HCT116 (cell line): Measurements from ENCODE around the gene VEGFD. TPM values are rescaled to one million over a fixed set of nuclear protein-coding genes. Genes with fewer than 3 reads are reported as not detected.

Source experiments
- ATAC-seq: fragments of 200-7000 bp; cut with Tn5 transposase; 2 replicates; pipeline ENCODE4 v1.9.1; 2020; ENCODE audit warnings: mild to moderate bottlenecking, moderate library complexity
- BruUV-seq: library from RNA; stranded (reverse); fragments of 400-500 nt; replicated peaks from 2 replicates; lab custom pipeline; 2021; lab: Mats Ljungman, UMichigan
- CTCF ChIA-PET: fragments of 300-600 bp; sonication (Branson Sonifier 250); formaldehyde crosslinking; loops from one replicate; lab custom pipeline; 2021; ENCODE audit warnings: antibody characterized with exemption; lab: Charles Lee
- POLR2A ChIA-PET: fragments of 300-600, 350-600 bp; sonication (Branson Sonifier 250); formaldehyde crosslinking; loops from one replicate; lab custom pipeline; 2021; ENCODE audit warnings: antibody characterized with exemption; lab: Charles Lee
- RAD21 ChIA-PET, 2 experiments: fragments of 300-600 bp; sonication (Branson Sonifier 250); formaldehyde crosslinking; loops; one replicate each; lab custom pipeline; 2023; ENCODE audit warnings: low total read pairs in 2 of 2; ENCODE audit not compliant: uncharacterized antibody in 2 of 2, unreplicated experiment in 2 of 2, low non-redundant PET in 1 of 2; lab: Charles Lee
- DNase-seq: peaks from one replicate; pipeline ENCODE4 v3.0.0-alpha.2; 2010; ENCODE audit warnings: low read depth, low spot score
- H2AFZ ChIP-seq: fragments of 200-600 bp; shearing (Covaris generic), sonication (generic); 2 replicates; pipeline ENCODE4 v1.6.1; 2017; ENCODE audit warnings: low read depth, mixed run types, mixed read lengths, antibody characterized with exemption, low read length; ENCODE audit not compliant: poor library complexity, severe bottlenecking
- H3K27ac ChIP-seq: 2 replicates; pipeline ENCODE4 v1.5.1; 2012; ENCODE audit warnings: low read depth, low read length
- H3K27me3 ChIP-seq: fragments of 200-600 bp; sonication (generic); 2 replicates; pipeline ENCODE4 v1.6.1; 2016; ENCODE audit warnings: mixed run types, low read length, mixed read lengths; ENCODE audit not compliant: insufficient read depth
- H3K36me3 ChIP-seq, 2 experiments: fragments of 200-500 bp in 1 of 2; fragments of 200-600 bp in 1 of 2; sonication (Bioruptor generic) in 1 of 2; sonication (generic) in 1 of 2; 2 replicates each; pipeline versions ENCODE4 v1.5.1 to v1.6.1; 2014 to 2016; ENCODE audit warnings: low read length in 2 of 2, inconsistent platforms in 1 of 2, mixed read lengths in 1 of 2, mixed run types in 1 of 2; ENCODE audit not compliant: insufficient read depth in 2 of 2, control insufficient read depth in 1 of 2
- H3K4me1 ChIP-seq, 2 experiments: fragments of 200-600 bp in 1 of 2; sonication (generic) in 1 of 2; 2 replicates each; pipeline versions ENCODE4 v1.5.1 to v1.6.1; 2012 to 2017; ENCODE audit warnings: low read length in 2 of 2, inconsistent platforms in 1 of 2, mild to moderate bottlenecking in 1 of 2, mixed read lengths in 1 of 2, mixed run types in 1 of 2, moderate library complexity in 1 of 2; ENCODE audit not compliant: insufficient read depth in 2 of 2, control insufficient read depth in 1 of 2
- H3K4me2 ChIP-seq: fragments of 200-600 bp; sonication (generic); 2 replicates; pipeline ENCODE4 v1.6.1; 2017; ENCODE audit warnings: mixed run types, low read length, mixed read lengths
- H3K4me3 ChIP-seq, 2 experiments: fragments of 200-600 bp in 1 of 2; sonication (generic) in 1 of 2; replicated peaks in 1 of 2; 2 replicates each; pipeline ENCODE4 v1.5.1; 2011 to 2016; ENCODE audit warnings: low read length in 2 of 2, control low read depth in 1 of 2, low read depth in 1 of 2, mild to moderate bottlenecking in 1 of 2, mixed read lengths in 1 of 2, mixed run types in 1 of 2
- H3K79me2 ChIP-seq: fragments of 200-600 bp; sonication (generic); 2 replicates; pipeline ENCODE4 v1.6.1; 2017; ENCODE audit warnings: mild to moderate bottlenecking, mixed run types, low read length, moderate library complexity, mixed read lengths; ENCODE audit not compliant: insufficient read depth
- H3K9ac ChIP-seq: fragments of 200-600 bp; sonication (generic); 2 replicates; pipeline ENCODE4 v1.6.1; 2016; ENCODE audit warnings: low read length, mixed read lengths
- H3K9me2 ChIP-seq: fragments of 200-600 bp; sonication (generic), shearing (Covaris generic); 2 replicates; pipeline ENCODE4 v1.6.1; 2017; ENCODE audit warnings: mixed run types, mild to moderate bottlenecking, moderate library complexity; ENCODE audit not compliant: insufficient read depth
- H3K9me3 ChIP-seq, 2 experiments: fragments of 200-500 bp in 1 of 2; fragments of 200-600 bp in 1 of 2; sonication (Bioruptor generic) in 1 of 2; sonication (generic) in 1 of 2; 2 replicates each; pipeline ENCODE4 v1.6.1; 2014 to 2017; ENCODE audit warnings: low read length in 2 of 2, mixed read lengths in 2 of 2, inconsistent platforms in 1 of 2, low read depth in 1 of 2, mild to moderate bottlenecking in 1 of 2, mixed run types in 1 of 2, moderate library complexity in 1 of 2; ENCODE audit not compliant: control insufficient read depth in 1 of 2, insufficient read depth in 1 of 2
- H4K20me1 ChIP-seq: fragments of 200-600 bp; sonication (generic), shearing (Covaris generic); 2 replicates; pipeline ENCODE4 v1.6.1; 2017; ENCODE audit warnings: mixed run types, mild to moderate bottlenecking, moderate library complexity; ENCODE audit not compliant: insufficient read depth
- CBX3 ChIP-seq: IDR thresholded peaks from 2 replicates; pipeline ENCODE4 v1.6.1; 2012; ENCODE audit warnings: low read depth
- EZH2phosphoT487 ChIP-seq: fragments of 200-600 bp; IDR thresholded peaks from 2 replicates; pipeline ENCODE4 v1.6.1; 2018; ENCODE audit warnings: antibody characterized with exemption, borderline replicate concordance
- POLR2A ChIP-seq: IDR thresholded peaks from 2 replicates; pipeline ENCODE4 v1.7.0; 2011; ENCODE audit warnings: borderline replicate concordance; ENCODE audit not compliant: insufficient read depth, insufficient read length; ENCODE audit errors: extremely low read depth
- POLR2AphosphoS5 ChIP-seq: IDR thresholded peaks from 2 replicates; pipeline ENCODE4 v1.6.1; 2011; ENCODE audit warnings: mild to moderate bottlenecking, low read depth, low read length, moderate library complexity
- RAD21 ChIP-seq: IDR thresholded peaks from 2 replicates; pipeline ENCODE4 v1.6.1; 2012; ENCODE audit warnings: low read depth, mild to moderate bottlenecking
- SIN3A ChIP-seq: IDR thresholded peaks from 2 replicates; pipeline ENCODE4 v1.6.1; 2012; ENCODE audit warnings: low read depth
- TCF7L2 ChIP-seq: IDR thresholded peaks from 2 replicates; pipeline ENCODE4 v1.7.0; 2011; ENCODE audit warnings: borderline replicate concordance, inconsistent platforms; ENCODE audit not compliant: insufficient read depth, insufficient read length; ENCODE audit errors: extremely low read depth
- ZFX ChIP-seq: fragments of 450-650 bp; IDR thresholded peaks from 2 replicates; pipeline ENCODE4 v1.6.1; 2017
- ZNF274 ChIP-seq: fragments of 200-500 bp; sonication (Bioruptor generic); IDR thresholded peaks from 2 replicates; pipeline ENCODE4 v1.6.1; 2014; ENCODE audit warnings: mild to moderate bottlenecking, low read depth, low read length, inconsistent platforms
- intact Hi-C: fragments of 100-400 bp; cut with micrococcal nuclease; formaldehyde crosslinking; loops from 2 replicates; pipeline ENCODE4 v1.10.0; 2022
- total RNA-seq: library from RNA; stranded (reverse); gene quantifications from one replicate; pipeline ENCODE4 v1.2.1, GENCODE V29; 2021; ENCODE audit not compliant: unreplicated experiment
- TF ChIP-seq, protein P1 (sequence below): IDR thresholded peaks from 2 replicates; pipeline ENCODE4 v1.6.1; 2012

The VEGFD gene
- total RNA-seq, 1 experiment from 2014 or later: 0.37 TPM

DNA sequence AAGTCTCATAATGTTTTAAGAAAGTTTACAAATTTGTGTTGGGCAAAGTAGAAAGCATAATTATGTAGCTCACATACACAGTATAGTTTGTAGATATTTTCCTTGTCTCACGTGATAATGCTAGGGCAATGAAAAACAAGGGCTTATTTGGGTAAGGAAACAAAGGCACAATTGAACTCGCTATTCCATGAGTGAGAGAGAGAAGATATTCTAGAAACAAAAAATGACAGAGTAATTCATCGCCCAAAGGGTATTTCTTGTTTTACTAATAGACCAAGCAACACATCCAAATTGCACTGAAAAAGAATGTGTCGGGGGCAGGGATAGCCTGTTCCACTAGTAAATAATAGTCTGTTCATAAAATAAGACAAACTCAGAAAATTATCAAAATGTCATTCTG lies 65.1 kb downstream of the VEGFD start:
- ATAC-seq (no peak), DNase-seq (no peak)
- H3K4me2 ChIP-seq: no peak overlapping the region
- no peak overlapping the region for H3K9ac ChIP-seq
- H3K4me1 ChIP-seq: no peaks in the 10 kb centered on the region
- H3K4me3 ChIP-seq: no peak overlapping the region
- RAD21 ChIA-PET: no interaction called here
- BruUV-seq: no TSS peak
- intact Hi-C loops: no loop called here
- no peaks in the 10 kb centered on the region for H3K27me3 ChIP-seq
- CTCF ChIA-PET: no interaction called here
- TF ChIP-seq CBX3: no peak
- TF ChIP-seq, all 23 proteins: peak for 0
- H2AFZ ChIP-seq: no peak overlapping the region
- no peak overlapping the region for H3K27ac ChIP-seq
- no peaks in the 10 kb centered on the region for H3K79me2 ChIP-seq
- H3K9me3 ChIP-seq: no peaks in the 10 kb centered on the region
- H4K20me1 ChIP-seq: no peaks in the 10 kb centered on the region
- H3K36me3 ChIP-seq: no peaks in the 10 kb centered on the region; a peak in 1 of 4 replicates
- H3K9me2 ChIP-seq: no peaks in the 10 kb centered on the region
- POLR2A ChIA-PET: no interaction called here

DNA sequence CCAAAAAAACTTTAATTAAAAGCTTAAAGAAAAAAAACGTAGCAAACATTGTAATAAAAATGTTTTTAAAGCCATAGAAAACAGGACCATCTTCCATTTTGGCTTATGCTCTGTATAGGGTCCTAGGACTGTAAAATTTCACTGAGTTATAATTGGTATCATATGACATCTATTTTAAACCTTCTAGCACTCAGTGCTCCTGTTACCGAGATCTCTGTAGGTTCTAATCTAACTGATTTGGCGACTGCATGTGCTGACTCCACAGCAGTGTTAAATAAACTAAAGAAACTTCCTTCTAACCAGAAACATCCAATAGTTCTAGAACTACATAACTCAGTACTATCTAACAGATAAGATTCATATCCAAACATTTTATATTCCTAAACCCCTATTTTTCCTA lies 68.7 kb downstream of the VEGFD start, which contains the start of gene ASB11:
ASB11 (minus strand) TSS at position 132 of the 400 bp plus-strand sequence; CDS start at position 97, 35 bp downstream.
- DNase-seq: no peak
- no peaks in the 10 kb centered on the region for H3K79me2 ChIP-seq
- no peaks in the 10 kb centered on the region for H3K36me3 ChIP-seq
- H3K4me1 ChIP-seq: no peaks in the 10 kb centered on the region
- TF ChIP-seq ZNF274 (no peak), CBX3 (no peak), RAD21 (no peak), EZH2phosphoT487 (no peak), POLR2AphosphoS5 (no peak), ZFX (no peak), TCF7L2 (no peak), POLR2A (no peak), SIN3A (no peak)
- TF ChIP-seq, protein P1, sequence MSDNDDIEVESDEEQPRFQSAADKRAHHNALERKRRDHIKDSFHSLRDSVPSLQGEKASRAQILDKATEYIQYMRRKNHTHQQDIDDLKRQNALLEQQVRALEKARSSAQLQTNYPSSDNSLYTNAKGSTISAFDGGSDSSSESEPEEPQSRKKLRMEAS: no peak
- TF ChIP-seq, all 23 proteins: peak for 0
- Histone ChIP-seq H3K4me3 (no peak within 1 kb of the TSS), H3K27me3 (no peaks in the 10 kb centered on the region), H4K20me1 (no peaks in the 10 kb centered on the region), H2AFZ (no peak within 1 kb of the TSS), H3K9me3 (no peaks in the 10 kb centered on the region), H3K9ac (no peak within 1 kb of the TSS), H3K9me2 (no peaks in the 10 kb centered on the region), H3K27ac (no peak within 1 kb of the TSS), H3K4me2 (no peak within 1 kb of the TSS)
- RAD21 ChIA-PET: no interaction called here
- intact Hi-C loops: no loop called here
- POLR2A ChIA-PET: no interaction called here
- no peak for ATAC-seq
- CTCF ChIA-PET: no interaction called here
- BruUV-seq: no TSS peak
